Endothelial cell of umbilical vein (primary cell): Measurements from ENCODE around the gene SEPTIN7. TPM values are rescaled to one million over a fixed set of nuclear protein-coding genes. Genes with fewer than 3 reads are reported as not detected.

Source experiments
- BruUV-seq: library from RNA; stranded (reverse); fragments of 400-500 nt; replicated peaks from 2 replicates; lab custom pipeline; 2021; lab: Mats Ljungman, UMichigan
- CTCF ChIA-PET: fragments of 300-600, 350-600 bp; sonication (Branson Sonifier 250); formaldehyde crosslinking; loops from one replicate; lab custom pipeline; 2021; ENCODE audit warnings: antibody characterized with exemption, inconsistent platforms; lab: Charles Lee
- POLR2A ChIA-PET: fragments of 300-600, 350-600 bp; sonication (Branson Sonifier 250); formaldehyde crosslinking; loops from one replicate; lab custom pipeline; 2021; ENCODE audit warnings: antibody characterized with exemption, inconsistent platforms; lab: Charles Lee
- DNase-seq: peaks from one replicate; pipeline ENCODE4 v3.0.0-alpha.2; 2011; ENCODE audit warnings: low read depth, low spot score
- FAIRE-seq: peaks from 2 replicates; lab custom pipeline; 2011; peaks lifted over from hg19 to GRCh38; lab: Jason Lieb, UNC
- H2AFZ ChIP-seq: 2 replicates; pipeline ENCODE4 v1.6.0; 2012; ENCODE audit warnings: low read depth, low read length, control low read depth, inconsistent platforms
- H3K27ac ChIP-seq: 2 replicates; pipeline ENCODE4 v1.5.1; 2011; ENCODE audit warnings: low read depth, mild to moderate bottlenecking, control low read depth, low read length, moderate library complexity; ENCODE audit not compliant: insufficient read depth
- H3K27me3 ChIP-seq, 2 experiments: 2 replicates each; pipeline versions ENCODE4 v1.6.0 to v1.6.1; 2011; ENCODE audit warnings: low read length in 2 of 2, mixed read lengths in 1 of 2; ENCODE audit not compliant: control insufficient read depth in 2 of 2, insufficient read depth in 2 of 2
- H3K36me3 ChIP-seq, 2 experiments: 2 replicates in 1 of 2; 3 replicates in 1 of 2; pipeline ENCODE4 v1.5.1; 2011; ENCODE audit warnings: low read length in 2 of 2, mild to moderate bottlenecking in 1 of 2, moderate library complexity in 1 of 2; ENCODE audit not compliant: control insufficient read depth in 2 of 2, insufficient read depth in 2 of 2; ENCODE audit errors: extremely low read depth in 1 of 2
- H3K4me1 ChIP-seq: 3 replicates; pipeline ENCODE4 v1.5.1; 2011; ENCODE audit warnings: mild to moderate bottlenecking, low read length; ENCODE audit not compliant: control insufficient read depth, insufficient read depth; ENCODE audit errors: extremely low read depth
- H3K4me2 ChIP-seq: 2 replicates; pipeline ENCODE4 v1.6.1; 2011; ENCODE audit warnings: low read length, control low read depth, mixed read lengths; ENCODE audit not compliant: insufficient read depth
- H3K4me3 ChIP-seq, 3 experiments: fragments of 200-600 bp in 1 of 3; sonication (generic), shearing (Covaris generic) in 1 of 3; replicated peaks in 1 of 3; 2 replicates each; pipeline ENCODE4 v1.5.1; 2011 to 2016; ENCODE audit warnings: control low read depth in 3 of 3, low read length in 3 of 3, mild to moderate bottlenecking in 2 of 3, inconsistent platforms in 1 of 3, low read depth in 1 of 3, moderate library complexity in 1 of 3; ENCODE audit not compliant: insufficient read depth in 1 of 3
- H3K79me2 ChIP-seq: 2 replicates; pipeline ENCODE4 v1.6.0; 2012; ENCODE audit warnings: low read length, inconsistent platforms; ENCODE audit not compliant: control insufficient read depth, insufficient read depth
- H3K9ac ChIP-seq: replicated peaks from 2 replicates; pipeline ENCODE3; 2011; ENCODE audit warnings: low read length, control low read depth; ENCODE audit not compliant: insufficient read depth; ENCODE audit errors: extremely low read depth
- H3K9me1 ChIP-seq: replicated peaks from 3 replicates; pipeline ENCODE4 v1.6.0; 2011; ENCODE audit warnings: mild to moderate bottlenecking, low read length; ENCODE audit not compliant: control insufficient read depth, insufficient read depth; ENCODE audit errors: extremely low read depth
- H3K9me3 ChIP-seq: replicated peaks from 2 replicates; pipeline ENCODE4 v1.5.1; 2012; ENCODE audit warnings: low read length, inconsistent platforms; ENCODE audit not compliant: control insufficient read depth, insufficient read depth
- H4K20me1 ChIP-seq: replicated peaks from 2 replicates; pipeline ENCODE3; 2011; ENCODE audit warnings: mild to moderate bottlenecking, low read length; ENCODE audit not compliant: control insufficient read depth, insufficient read depth; ENCODE audit errors: extremely low read depth
- EZH2 ChIP-seq: IDR thresholded peaks from 2 replicates; pipeline ENCODE4 v1.6.1; 2012; ENCODE audit warnings: borderline replicate concordance, low read depth, mild to moderate bottlenecking, moderate library complexity, low read length, inconsistent platforms; ENCODE audit not compliant: severe bottlenecking
- FOS ChIP-seq: IDR thresholded peaks from 2 replicates; pipeline ENCODE4 v1.6.1; 2011; ENCODE audit warnings: mild to moderate bottlenecking, low read length, moderate library complexity, borderline replicate concordance; ENCODE audit not compliant: insufficient read depth
- GATA2 ChIP-seq: IDR thresholded peaks from 2 replicates; pipeline ENCODE4 v1.7.0; 2011; ENCODE audit warnings: low read depth, mild to moderate bottlenecking, moderate library complexity, mixed read lengths, low read length; ENCODE audit not compliant: insufficient read length, insufficient read depth
- JUN ChIP-seq: IDR thresholded peaks from 2 replicates; pipeline ENCODE4 v1.6.1; 2011; ENCODE audit warnings: borderline replicate concordance, low read depth; ENCODE audit not compliant: insufficient read length, insufficient read depth
- MYC ChIP-seq: IDR thresholded peaks from one replicate; pipeline ENCODE4 v1.6.1; 2011; ENCODE audit warnings: mild to moderate bottlenecking, low read depth, low read length
- POLR2A ChIP-seq: IDR thresholded peaks from 2 replicates; pipeline ENCODE4 v1.6.1; 2012; ENCODE audit warnings: low read depth, mild to moderate bottlenecking, control low read depth, low read length
- POLR2AphosphoS5 ChIP-seq: IDR thresholded peaks from 2 replicates; pipeline ENCODE4 v1.6.1; 2012; ENCODE audit warnings: low read depth, mild to moderate bottlenecking, control low read depth, low read length, moderate library complexity; ENCODE audit not compliant: insufficient read depth
- dilution Hi-C: fragments of 300-500 bp; cut with MboI; formaldehyde crosslinking; loops from one replicate; pipeline ENCODE4 v1.15.0; 2019; ENCODE audit warnings: low sequenced_read_pairs; ENCODE audit not compliant: extremely low pct_ligation_motif_present
- intact Hi-C: fragments of 100-400 bp; cut with micrococcal nuclease; formaldehyde crosslinking; loops from one replicate; pipeline ENCODE4 v1.10.0; 2022
- polyA plus RNA-seq, 4 experiments: library from polyadenylated mRNA; depleted of rRNA in 3 of 4; stranded (reverse) in 3 of 4; unstranded in 1 of 4; fragments of >200 nt; gene quantifications; 2 replicates each; pipeline versions ENCODE4 v1.2.1 to v1.2.3, GENCODE V29; 2011 to 2012; ENCODE audit warnings: missing spikeins in 1 of 4
- total RNA-seq: library from RNA; stranded (reverse); gene quantifications from 2 replicates; pipeline ENCODE4 v1.2.3, GENCODE V29; 2021
- TF ChIP-seq, protein P1 (sequence below), 2 donors: IDR thresholded peaks; 1 replicate in 1 of 2; 2 replicates in 1 of 2; pipeline ENCODE4 v1.5.1; 2011; ENCODE audit warnings: low read length in 2 of 2, mild to moderate bottlenecking in 2 of 2, moderate library complexity in 2 of 2, control low read depth in 1 of 2, inconsistent platforms in 1 of 2, low read depth in 1 of 2; ENCODE audit not compliant: insufficient read depth in 1 of 2; ENCODE audit errors: extremely low read depth in 1 of 2
- TF ChIP-seq, protein P2 (sequence below): IDR thresholded peaks from 2 replicates; pipeline ENCODE4 v1.6.1; 2011; ENCODE audit not compliant: insufficient read depth, insufficient read length

Gene SEPTIN7
- total and polyA plus RNA-seq, 2 donors (not counting 3 experiments of a cell fraction or from before 2014, with no cell fraction given) = 73.6 to 228 TPM

DNA sequence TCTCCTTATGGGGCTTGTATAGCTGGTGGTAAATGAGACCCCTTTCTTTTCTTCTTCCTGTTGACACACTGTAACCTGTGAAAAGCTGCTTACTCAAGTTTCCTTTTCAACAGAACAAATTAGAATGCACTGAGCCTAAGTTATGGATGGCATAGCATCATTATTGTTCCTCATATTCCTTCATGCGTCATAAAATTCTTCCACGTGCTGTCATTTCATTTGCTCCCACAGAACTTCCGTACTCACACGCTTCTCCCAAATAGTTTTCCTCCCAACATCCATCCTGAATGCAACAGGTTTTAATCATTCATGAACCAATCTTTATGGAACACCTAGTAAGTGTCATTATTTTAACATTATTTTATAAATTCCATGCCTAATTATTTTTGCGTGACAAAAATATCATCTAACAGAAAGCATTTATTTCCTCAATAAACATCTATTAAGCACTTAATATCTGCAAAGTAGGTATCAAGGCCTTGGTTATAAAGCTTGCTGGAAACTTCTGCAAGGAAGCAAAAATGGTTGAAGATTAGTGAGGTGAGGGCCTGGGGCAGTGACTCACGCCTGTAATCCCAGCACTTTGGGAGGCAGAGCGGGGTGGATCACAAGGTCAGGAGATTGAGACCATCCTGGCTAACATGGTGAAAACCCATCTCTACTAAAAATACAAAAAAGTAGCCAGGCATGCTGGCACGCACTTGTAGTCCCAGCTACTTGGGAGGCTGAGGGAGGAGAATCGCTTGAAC lies 18.9 kb upstream of the SEPTIN7 start:
- H3K4me1 ChIP-seq = no peaks in the 10 kb centered on the region
- no TSS peak for BruUV-seq
- DNase-seq = no peak
- no peaks in the 10 kb centered on the region for H3K9me1 ChIP-seq
- no peak overlapping the region for H3K27ac ChIP-seq
- no peaks in the 10 kb centered on the region for H3K9me3 ChIP-seq
- dilution Hi-C loops (no loop called here), intact Hi-C loops (no loop called here)
- peaks cover 5 to 6% of the 10 kb centered on the region in 2 experiments for H3K27me3 ChIP-seq
- no peak overlapping the region for H3K4me3 ChIP-seq
- CTCF ChIA-PET = no interaction called here
- POLR2A ChIA-PET = no interaction called here
- no peak for TF ChIP-seq FOS
- TF ChIP-seq EZH2 = no peak
- TF ChIP-seq GATA2 = no peak
- TF ChIP-seq, protein P1, sequence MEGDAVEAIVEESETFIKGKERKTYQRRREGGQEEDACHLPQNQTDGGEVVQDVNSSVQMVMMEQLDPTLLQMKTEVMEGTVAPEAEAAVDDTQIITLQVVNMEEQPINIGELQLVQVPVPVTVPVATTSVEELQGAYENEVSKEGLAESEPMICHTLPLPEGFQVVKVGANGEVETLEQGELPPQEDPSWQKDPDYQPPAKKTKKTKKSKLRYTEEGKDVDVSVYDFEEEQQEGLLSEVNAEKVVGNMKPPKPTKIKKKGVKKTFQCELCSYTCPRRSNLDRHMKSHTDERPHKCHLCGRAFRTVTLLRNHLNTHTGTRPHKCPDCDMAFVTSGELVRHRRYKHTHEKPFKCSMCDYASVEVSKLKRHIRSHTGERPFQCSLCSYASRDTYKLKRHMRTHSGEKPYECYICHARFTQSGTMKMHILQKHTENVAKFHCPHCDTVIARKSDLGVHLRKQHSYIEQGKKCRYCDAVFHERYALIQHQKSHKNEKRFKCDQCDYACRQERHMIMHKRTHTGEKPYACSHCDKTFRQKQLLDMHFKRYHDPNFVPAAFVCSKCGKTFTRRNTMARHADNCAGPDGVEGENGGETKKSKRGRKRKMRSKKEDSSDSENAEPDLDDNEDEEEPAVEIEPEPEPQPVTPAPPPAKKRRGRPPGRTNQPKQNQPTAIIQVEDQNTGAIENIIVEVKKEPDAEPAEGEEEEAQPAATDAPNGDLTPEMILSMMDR (IDR thresholded peaks at IDR 0.05; ENCODE audit: extremely low read depth in 1 of 2, insufficient read depth in 1 of 2, low read depth in 1 of 2, low read length in 2 of 2) = no peak
- TF ChIP-seq POLR2AphosphoS5 = no peak
- TF ChIP-seq JUN = no peak
- TF ChIP-seq, protein P2, sequence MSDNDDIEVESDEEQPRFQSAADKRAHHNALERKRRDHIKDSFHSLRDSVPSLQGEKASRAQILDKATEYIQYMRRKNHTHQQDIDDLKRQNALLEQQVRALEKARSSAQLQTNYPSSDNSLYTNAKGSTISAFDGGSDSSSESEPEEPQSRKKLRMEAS = no peak
- no peak for TF ChIP-seq POLR2A
- TF ChIP-seq MYC = no peak
- H3K36me3 ChIP-seq = no peaks in the 10 kb centered on the region
- no peak overlapping the region for H3K4me2 ChIP-seq
- no peak overlapping the region for H3K9ac ChIP-seq
- no peak for FAIRE-seq
- no peaks in the 10 kb centered on the region for H4K20me1 ChIP-seq
- no peak overlapping the region for H2AFZ ChIP-seq
- no peaks in the 10 kb centered on the region for H3K79me2 ChIP-seq
